Measurements from ENCODE around the gene CD226. TPM values are rescaled to one million over a fixed set of nuclear protein-coding genes. Genes with fewer than 3 reads are reported as not detected.

Gene CD226
- total RNA-seq, 1 donor from 2014 or later = 0.40 TPM

- peaks cover 22% of the 10 kb centered on the region for H3K9me3 Mint-ChIP-seq
These were observed 40.2 kb upstream of the CD226 start for GRCh38 chr18:69987870-69988269.

GRCh38 chr18:69985239-69985638 lies 37.6 kb upstream of the CD226 start:
- Mint-ChIP-seq H3K4me1 (peaks cover 7% of the 10 kb centered on the region), H3K4me3 (no peak overlapping the region), H3K9me3 (peaks cover 13% of the 10 kb centered on the region), H3K36me3 (ENCODE audit: low read depth) (peaks cover 27% of the 10 kb centered on the region), H3K27ac (ENCODE audit: unreplicated experiment) (no peak overlapping the region), H3K27me3 (ENCODE audit: low read depth) (no peaks in the 10 kb centered on the region)
- DNase-seq (ENCODE audit: low read depth, low spot score) = no peak
- no peak for TF ChIP-seq CTCF (conservative IDR thresholded peaks at IDR 0.05)

More at GRCh38 chr18:69987870-69988269, 40.2 kb upstream of the CD226 start:
- DNase-seq (ENCODE audit: low read depth, low spot score) = no peak
- TF ChIP-seq CTCF (conservative IDR thresholded peaks at IDR 0.05) = no peak
- H3K27me3 Mint-ChIP-seq (ENCODE audit: low read depth) = no peaks in the 10 kb centered on the region
- no peak overlapping the region for H3K27ac Mint-ChIP-seq (ENCODE audit: unreplicated experiment)
- no peak overlapping the region for H3K4me3 Mint-ChIP-seq
- peaks cover 38% of the 10 kb centered on the region for H3K36me3 Mint-ChIP-seq (ENCODE audit: low read depth)
- H3K4me1 Mint-ChIP-seq = peaks cover under 1% of the 10 kb centered on the region

- peaks cover 26% of the 10 kb centered on the region for H3K36me3 Mint-ChIP-seq (ENCODE audit: low read depth)
- peaks cover 7% of the 10 kb centered on the region for H3K4me1 Mint-ChIP-seq
- H3K27ac Mint-ChIP-seq (ENCODE audit: unreplicated experiment) = no peak overlapping the region
- H3K4me3 Mint-ChIP-seq = no peak overlapping the region
- no peaks in the 10 kb centered on the region for H3K27me3 Mint-ChIP-seq (ENCODE audit: low read depth)
- H3K9me3 Mint-ChIP-seq = peaks cover 7% of the 10 kb centered on the region
- no peak for DNase-seq (ENCODE audit: low read depth, low spot score)
- no peak for TF ChIP-seq CTCF (conservative IDR thresholded peaks at IDR 0.05)
These were observed 34.7 kb upstream of the CD226 start for GRCh38 chr18:69982417-69982816.

DNA sequence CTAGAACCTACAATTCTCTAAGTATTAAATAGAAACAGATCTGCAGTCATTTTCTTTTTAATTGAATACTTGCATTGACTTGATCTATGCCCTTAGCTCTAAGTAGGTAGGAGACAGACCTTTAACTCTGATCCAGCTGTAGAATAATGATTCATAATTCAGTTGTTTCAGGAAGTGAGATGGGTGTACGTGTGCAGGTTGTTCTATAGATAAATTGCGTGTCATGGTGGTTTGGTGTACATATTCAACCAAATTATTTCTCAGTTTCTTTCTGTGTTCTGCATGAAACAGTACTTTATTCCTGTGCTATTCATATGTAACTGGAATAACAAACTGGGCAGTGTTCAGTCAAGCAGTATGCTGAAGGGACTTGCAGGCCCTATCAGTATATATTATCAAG lies 34.3 kb upstream of the CD226 start:
- Mint-ChIP-seq H3K4me3 (no peak overlapping the region), H3K27ac (ENCODE audit: unreplicated experiment) (no peak overlapping the region), H3K4me1 (peaks cover 7% of the 10 kb centered on the region), H3K36me3 (ENCODE audit: low read depth) (peaks cover 28% of the 10 kb centered on the region), H3K27me3 (ENCODE audit: low read depth) (no peaks in the 10 kb centered on the region), H3K9me3 (peaks cover 12% of the 10 kb centered on the region)
- DNase-seq (ENCODE audit: low read depth, low spot score) = no peak
- TF ChIP-seq CTCF (conservative IDR thresholded peaks at IDR 0.05) = no peak

DNA sequence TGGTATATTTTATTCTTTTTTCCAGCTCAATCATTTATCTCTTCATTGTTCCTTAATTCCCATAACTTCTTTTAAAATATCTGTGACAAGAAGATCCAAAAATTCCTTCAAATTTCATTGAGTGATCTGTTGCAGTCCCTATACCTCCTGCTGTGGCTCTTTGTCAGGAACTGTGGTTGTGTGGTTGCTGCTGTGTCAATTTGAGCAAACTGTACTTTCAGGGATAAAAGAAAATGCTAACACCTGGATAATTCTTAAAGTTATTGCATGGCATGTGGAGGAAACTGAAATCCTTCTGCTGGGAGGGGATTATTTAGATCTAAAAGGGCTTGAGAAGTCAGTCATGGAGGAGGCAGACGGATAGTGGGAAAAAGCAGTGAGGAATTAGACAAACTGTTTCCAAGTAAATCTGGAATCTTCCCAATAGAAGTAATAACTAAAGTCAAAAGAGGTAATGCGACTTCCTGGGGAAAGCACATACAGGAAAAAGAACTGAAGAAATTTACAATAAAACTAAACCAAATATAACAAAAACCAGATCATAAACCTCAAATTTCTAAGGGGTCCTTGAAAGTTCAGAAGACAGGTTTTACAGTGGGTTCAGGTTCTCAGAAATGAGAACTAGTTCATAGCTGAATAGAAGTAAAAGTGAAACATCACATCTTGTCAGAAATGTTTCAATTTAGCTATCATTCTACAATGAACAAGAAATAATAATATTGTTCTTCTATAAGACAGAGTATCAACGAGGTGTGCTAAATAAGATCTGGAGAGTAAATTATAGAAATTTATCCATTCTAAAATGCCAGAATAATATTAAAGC lies 33.5 kb upstream of the CD226 start:
- H3K27me3 Mint-ChIP-seq (ENCODE audit: low read depth) = no peaks in the 10 kb centered on the region
- H3K4me1 Mint-ChIP-seq = peaks cover 7% of the 10 kb centered on the region
- H3K27ac Mint-ChIP-seq (ENCODE audit: unreplicated experiment) = no peak overlapping the region
- no peak for TF ChIP-seq CTCF (conservative IDR thresholded peaks at IDR 0.05)
- no peak for DNase-seq (ENCODE audit: low read depth, low spot score)
- H3K36me3 Mint-ChIP-seq (ENCODE audit: low read depth) = peaks cover 32% of the 10 kb centered on the region
- no peak overlapping the region for H3K4me3 Mint-ChIP-seq
- H3K9me3 Mint-ChIP-seq = peaks cover 16% of the 10 kb centered on the region
